ENCODE results near the gene WDHD1. TPM values are rescaled to one million over a fixed set of nuclear protein-coding genes. Genes with fewer than 3 reads are reported as not detected.
"Not testable (repeated sequence)": the region's sequence is repeated elsewhere in the genome, so short reads cannot be mapped to it uniquely, and the experiment has no call there.

Gene WDHD1
- total and polyA plus RNA-seq, 10 donors, result 1.4 to 6.3 (median 3.8) TPM

- H3K27me3 ChIP-seq (replicated peaks in 1 of 7), result no peaks in the 10 kb centered on the region
- no peaks in the 10 kb centered on the region for H3K9me3 ChIP-seq
- no peak overlapping the region for H3K27ac ChIP-seq
- no peaks in the 10 kb centered on the region for H3K36me3 ChIP-seq
- intact Hi-C loops (cut with DNase I; ENCODE audit: low total_unique reads), result no loop called here
- TF ChIP-seq POLR2AphosphoS5 (IDR thresholded peaks at IDR 0.05) (no peak), POLR2A (IDR thresholded peaks at IDR 0.05) (no peak), CTCF (IDR thresholded peaks at IDR 0.05 in 8 of 11, conservative IDR thresholded peaks at IDR 0.05 in 3 of 11) (no peak)
- H3K4me3 ChIP-seq, result no peak overlapping the region
- no peak for DNase-seq
- H3K4me1 ChIP-seq, result no peaks in the 10 kb centered on the region
Measured at GRCh38 chr14:54929556-54929955, 97.3 kb downstream of the WDHD1 start.

GRCh38 chr14:54928216-54928615 is 98.7 kb downstream of the WDHD1 start:
- TF ChIP-seq POLR2AphosphoS5 (IDR thresholded peaks at IDR 0.05) (no peak), CTCF (IDR thresholded peaks at IDR 0.05 in 8 of 11, conservative IDR thresholded peaks at IDR 0.05 in 3 of 11) (no peak), POLR2A (IDR thresholded peaks at IDR 0.05) (no peak)
- no peaks in the 10 kb centered on the region for H3K9me3 ChIP-seq
- H3K27me3 ChIP-seq (replicated peaks in 1 of 7), result no peaks in the 10 kb centered on the region
- no peaks in the 10 kb centered on the region for H3K36me3 ChIP-seq
- no peaks in the 10 kb centered on the region for H3K4me1 ChIP-seq
- no peak overlapping the region for H3K4me3 ChIP-seq
- no peak overlapping the region for H3K27ac ChIP-seq
- intact Hi-C loops (cut with DNase I; ENCODE audit: low total_unique reads), result no loop called here
- no peak for DNase-seq

GRCh38 chr14:54927551-54927950 is 99.3 kb downstream of the WDHD1 start:
- H3K27me3 ChIP-seq (replicated peaks in 1 of 7), result no peaks in the 10 kb centered on the region
- no peaks in the 10 kb centered on the region for H3K4me1 ChIP-seq
- WGBS, 5 donors, result 83 to 96% (median 91%) methylated on average over 1 of the region's 1 CpG
- H3K27ac ChIP-seq, result no peak overlapping the region
- H3K36me3 ChIP-seq, result no peaks in the 10 kb centered on the region
- no peak for TF ChIP-seq POLR2A (IDR thresholded peaks at IDR 0.05)
- DNase-seq, result no peak
- intact Hi-C loops (cut with DNase I; ENCODE audit: low total_unique reads), result no loop called here
- H3K9me3 ChIP-seq, result no peaks in the 10 kb centered on the region
- H3K4me3 ChIP-seq, result no peak overlapping the region

- DNase-seq; H3K4me3 ChIP-seq; intact Hi-C loops (cut with DNase I; ENCODE audit: low total_unique reads); H3K9me3 ChIP-seq; H3K36me3 ChIP-seq; H3K27me3 ChIP-seq (replicated peaks in 1 of 7); H3K4me1 ChIP-seq; H3K27ac ChIP-seq: not testable (repeated sequence)
- 91 to 96% (median 92%) methylated on average over 5 of the region's 5 CpGs for WGBS, 5 donors
Measured at GRCh38 chr14:54926570-54926969, 100.3 kb downstream of the WDHD1 start.

GRCh38 chr14:54922598-54922997 is 104.3 kb downstream of the WDHD1 start:
- Histone ChIP-seq H3K27me3 (replicated peaks in 1 of 7) (no peaks in the 10 kb centered on the region), H3K36me3 (no peaks in the 10 kb centered on the region), H3K4me1 (no peaks in the 10 kb centered on the region), H3K9me3 (no peaks in the 10 kb centered on the region), H3K4me3 (no peak overlapping the region), H3K27ac (no peak overlapping the region)
- DNase-seq, result no peak
- TF ChIP-seq CTCF (IDR thresholded peaks at IDR 0.05 in 8 of 11, conservative IDR thresholded peaks at IDR 0.05 in 3 of 11), result no peak
- TF ChIP-seq POLR2A (IDR thresholded peaks at IDR 0.05), result no peak
- TF ChIP-seq POLR2AphosphoS5 (IDR thresholded peaks at IDR 0.05), result no peak
- WGBS, 5 donors, result 88 to 95% (median 91%) methylated on average over 3 of the region's 3 CpGs
- intact Hi-C loops (cut with DNase I; ENCODE audit: low total_unique reads), result no loop called here
